ENCODE measurements around the gene HRAS. TPM values are rescaled to one million over a fixed set of nuclear protein-coding genes. Genes with fewer than 3 reads are reported as not detected.
A peak's percentile ranks its signal among the peaks of the same experiment; 100 is the strongest.

HRAS gene
- total and polyA plus RNA-seq, 2 of the 13 experiments (the other 11 are each of a cell fraction or from before 2014, with no cell fraction given): 32.9 to 50.0 TPM

DNA sequence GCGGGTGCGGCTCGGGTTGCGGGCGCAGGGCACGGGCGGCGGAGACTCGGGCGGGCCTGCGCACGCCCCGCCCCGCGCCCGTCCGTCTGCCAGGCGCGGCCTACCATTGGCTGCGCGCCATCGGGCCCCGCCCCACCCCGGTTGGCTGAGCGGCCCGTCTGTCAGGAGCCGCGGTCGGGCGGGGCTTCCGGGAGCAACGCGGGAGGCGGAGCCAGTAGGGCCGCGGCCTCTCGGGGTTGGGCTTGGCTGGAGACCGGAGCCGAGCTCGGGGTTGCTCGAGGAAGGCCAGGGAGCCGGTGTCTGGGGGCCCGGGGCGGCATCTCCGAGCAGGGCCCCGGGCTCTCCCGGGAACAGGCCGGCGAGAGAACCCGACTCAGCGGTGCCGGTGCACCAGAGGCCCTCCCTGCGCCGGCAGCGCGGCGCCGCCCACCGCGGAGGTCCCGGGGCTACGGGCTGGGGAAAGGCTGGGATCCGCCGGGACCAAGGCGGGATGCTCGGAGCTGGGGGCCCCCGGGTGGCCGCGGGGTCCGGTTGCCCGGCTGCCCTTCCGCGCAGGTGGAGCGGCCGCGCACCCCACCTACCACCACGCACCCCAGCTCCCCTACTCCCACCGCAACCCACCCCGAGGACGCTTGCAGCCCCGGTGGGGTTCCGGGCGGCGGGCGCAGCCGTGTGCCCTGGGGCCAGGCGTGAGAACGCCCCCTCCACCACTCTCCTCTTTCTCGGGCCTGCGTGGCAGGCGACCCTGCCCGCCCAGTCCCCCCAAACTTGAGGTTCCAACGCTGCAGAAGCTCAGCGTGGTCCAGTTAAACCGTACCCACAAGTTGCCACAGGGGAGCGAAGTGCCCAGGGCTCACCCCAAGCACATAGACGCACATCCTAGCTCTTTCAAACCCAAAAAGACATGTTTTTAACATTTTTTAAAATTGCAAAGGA, at the start of gene HRAS (continued):
- TF ChIP-seq, protein P1, sequence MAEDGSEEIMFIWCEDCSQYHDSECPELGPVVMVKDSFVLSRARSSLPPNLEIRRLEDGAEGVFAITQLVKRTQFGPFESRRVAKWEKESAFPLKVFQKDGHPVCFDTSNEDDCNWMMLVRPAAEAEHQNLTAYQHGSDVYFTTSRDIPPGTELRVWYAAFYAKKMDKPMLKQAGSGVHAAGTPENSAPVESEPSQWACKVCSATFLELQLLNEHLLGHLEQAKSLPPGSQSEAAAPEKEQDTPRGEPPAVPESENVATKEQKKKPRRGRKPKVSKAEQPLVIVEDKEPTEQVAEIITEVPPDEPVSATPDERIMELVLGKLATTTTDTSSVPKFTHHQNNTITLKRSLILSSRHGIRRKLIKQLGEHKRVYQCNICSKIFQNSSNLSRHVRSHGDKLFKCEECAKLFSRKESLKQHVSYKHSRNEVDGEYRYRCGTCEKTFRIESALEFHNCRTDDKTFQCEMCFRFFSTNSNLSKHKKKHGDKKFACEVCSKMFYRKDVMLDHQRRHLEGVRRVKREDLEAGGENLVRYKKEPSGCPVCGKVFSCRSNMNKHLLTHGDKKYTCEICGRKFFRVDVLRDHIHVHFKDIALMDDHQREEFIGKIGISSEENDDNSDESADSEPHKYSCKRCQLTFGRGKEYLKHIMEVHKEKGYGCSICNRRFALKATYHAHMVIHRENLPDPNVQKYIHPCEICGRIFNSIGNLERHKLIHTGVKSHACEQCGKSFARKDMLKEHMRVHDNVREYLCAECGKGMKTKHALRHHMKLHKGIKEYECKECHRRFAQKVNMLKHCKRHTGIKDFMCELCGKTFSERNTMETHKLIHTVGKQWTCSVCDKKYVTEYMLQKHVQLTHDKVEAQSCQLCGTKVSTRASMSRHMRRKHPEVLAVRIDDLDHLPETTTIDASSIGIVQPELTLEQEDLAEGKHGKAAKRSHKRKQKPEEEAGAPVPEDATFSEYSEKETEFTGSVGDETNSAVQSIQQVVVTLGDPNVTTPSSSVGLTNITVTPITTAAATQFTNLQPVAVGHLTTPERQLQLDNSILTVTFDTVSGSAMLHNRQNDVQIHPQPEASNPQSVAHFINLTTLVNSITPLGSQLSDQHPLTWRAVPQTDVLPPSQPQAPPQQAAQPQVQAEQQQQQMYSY (CRISPR knock-in tag; IDR thresholded peaks at IDR 0.05): 0 out of 2 replicates have a peak, but pooled peaks have one; percentile 40
- TF ChIP-seq ZNF17 (CRISPR knock-in tag; IDR thresholded peaks at IDR 0.05): no peak
- TF ChIP-seq ZNF564 (CRISPR knock-in tag; IDR thresholded peaks at IDR 0.05): no peak; the same call in 1 of the 2 replicates
- TF ChIP-seq, protein P2, sequence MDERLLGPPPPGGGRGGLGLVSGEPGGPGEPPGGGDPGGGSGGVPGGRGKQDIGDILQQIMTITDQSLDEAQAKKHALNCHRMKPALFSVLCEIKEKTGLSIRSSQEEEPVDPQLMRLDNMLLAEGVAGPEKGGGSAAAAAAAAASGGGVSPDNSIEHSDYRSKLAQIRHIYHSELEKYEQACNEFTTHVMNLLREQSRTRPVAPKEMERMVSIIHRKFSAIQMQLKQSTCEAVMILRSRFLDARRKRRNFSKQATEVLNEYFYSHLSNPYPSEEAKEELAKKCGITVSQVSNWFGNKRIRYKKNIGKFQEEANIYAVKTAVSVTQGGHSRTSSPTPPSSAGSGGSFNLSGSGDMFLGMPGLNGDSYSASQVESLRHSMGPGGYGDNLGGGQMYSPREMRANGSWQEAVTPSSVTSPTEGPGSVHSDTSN (CRISPR knock-in tag; IDR thresholded peaks at IDR 0.05): peak; percentile 92
- TF ChIP-seq DPF2 (CRISPR knock-in tag; IDR thresholded peaks at IDR 0.05; ENCODE audit: borderline replicate concordance, low read depth): no peak
- no peak for TF ChIP-seq ZSCAN29 (CRISPR knock-in tag; conservative IDR thresholded peaks at IDR 0.05)
- no peak for TF ChIP-seq ZFP36L1 (CRISPR knock-in tag; IDR thresholded peaks at IDR 0.05)
- TF ChIP-seq, protein P3, sequence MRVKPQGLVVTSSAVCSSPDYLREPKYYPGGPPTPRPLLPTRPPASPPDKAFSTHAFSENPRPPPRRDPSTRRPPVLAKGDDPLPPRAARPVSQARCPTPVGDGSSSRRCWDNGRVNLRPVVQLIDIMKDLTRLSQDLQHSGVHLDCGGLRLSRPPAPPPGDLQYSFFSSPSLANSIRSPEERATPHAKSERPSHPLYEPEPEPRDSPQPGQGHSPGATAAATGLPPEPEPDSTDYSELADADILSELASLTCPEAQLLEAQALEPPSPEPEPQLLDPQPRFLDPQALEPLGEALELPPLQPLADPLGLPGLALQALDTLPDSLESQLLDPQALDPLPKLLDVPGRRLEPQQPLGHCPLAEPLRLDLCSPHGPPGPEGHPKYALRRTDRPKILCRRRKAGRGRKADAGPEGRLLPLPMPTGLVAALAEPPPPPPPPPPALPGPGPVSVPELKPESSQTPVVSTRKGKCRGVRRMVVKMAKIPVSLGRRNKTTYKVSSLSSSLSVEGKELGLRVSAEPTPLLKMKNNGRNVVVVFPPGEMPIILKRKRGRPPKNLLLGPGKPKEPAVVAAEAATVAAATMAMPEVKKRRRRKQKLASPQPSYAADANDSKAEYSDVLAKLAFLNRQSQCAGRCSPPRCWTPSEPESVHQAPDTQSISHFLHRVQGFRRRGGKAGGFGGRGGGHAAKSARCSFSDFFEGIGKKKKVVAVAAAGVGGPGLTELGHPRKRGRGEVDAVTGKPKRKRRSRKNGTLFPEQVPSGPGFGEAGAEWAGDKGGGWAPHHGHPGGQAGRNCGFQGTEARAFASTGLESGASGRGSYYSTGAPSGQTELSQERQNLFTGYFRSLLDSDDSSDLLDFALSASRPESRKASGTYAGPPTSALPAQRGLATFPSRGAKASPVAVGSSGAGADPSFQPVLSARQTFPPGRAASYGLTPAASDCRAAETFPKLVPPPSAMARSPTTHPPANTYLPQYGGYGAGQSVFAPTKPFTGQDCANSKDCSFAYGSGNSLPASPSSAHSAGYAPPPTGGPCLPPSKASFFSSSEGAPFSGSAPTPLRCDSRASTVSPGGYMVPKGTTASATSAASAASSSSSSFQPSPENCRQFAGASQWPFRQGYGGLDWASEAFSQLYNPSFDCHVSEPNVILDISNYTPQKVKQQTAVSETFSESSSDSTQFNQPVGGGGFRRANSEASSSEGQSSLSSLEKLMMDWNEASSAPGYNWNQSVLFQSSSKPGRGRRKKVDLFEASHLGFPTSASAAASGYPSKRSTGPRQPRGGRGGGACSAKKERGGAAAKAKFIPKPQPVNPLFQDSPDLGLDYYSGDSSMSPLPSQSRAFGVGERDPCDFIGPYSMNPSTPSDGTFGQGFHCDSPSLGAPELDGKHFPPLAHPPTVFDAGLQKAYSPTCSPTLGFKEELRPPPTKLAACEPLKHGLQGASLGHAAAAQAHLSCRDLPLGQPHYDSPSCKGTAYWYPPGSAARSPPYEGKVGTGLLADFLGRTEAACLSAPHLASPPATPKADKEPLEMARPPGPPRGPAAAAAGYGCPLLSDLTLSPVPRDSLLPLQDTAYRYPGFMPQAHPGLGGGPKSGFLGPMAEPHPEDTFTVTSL (CRISPR knock-in tag; IDR thresholded peaks at IDR 0.05; ENCODE audit: borderline replicate concordance): no peak
- TF ChIP-seq, protein P4, sequence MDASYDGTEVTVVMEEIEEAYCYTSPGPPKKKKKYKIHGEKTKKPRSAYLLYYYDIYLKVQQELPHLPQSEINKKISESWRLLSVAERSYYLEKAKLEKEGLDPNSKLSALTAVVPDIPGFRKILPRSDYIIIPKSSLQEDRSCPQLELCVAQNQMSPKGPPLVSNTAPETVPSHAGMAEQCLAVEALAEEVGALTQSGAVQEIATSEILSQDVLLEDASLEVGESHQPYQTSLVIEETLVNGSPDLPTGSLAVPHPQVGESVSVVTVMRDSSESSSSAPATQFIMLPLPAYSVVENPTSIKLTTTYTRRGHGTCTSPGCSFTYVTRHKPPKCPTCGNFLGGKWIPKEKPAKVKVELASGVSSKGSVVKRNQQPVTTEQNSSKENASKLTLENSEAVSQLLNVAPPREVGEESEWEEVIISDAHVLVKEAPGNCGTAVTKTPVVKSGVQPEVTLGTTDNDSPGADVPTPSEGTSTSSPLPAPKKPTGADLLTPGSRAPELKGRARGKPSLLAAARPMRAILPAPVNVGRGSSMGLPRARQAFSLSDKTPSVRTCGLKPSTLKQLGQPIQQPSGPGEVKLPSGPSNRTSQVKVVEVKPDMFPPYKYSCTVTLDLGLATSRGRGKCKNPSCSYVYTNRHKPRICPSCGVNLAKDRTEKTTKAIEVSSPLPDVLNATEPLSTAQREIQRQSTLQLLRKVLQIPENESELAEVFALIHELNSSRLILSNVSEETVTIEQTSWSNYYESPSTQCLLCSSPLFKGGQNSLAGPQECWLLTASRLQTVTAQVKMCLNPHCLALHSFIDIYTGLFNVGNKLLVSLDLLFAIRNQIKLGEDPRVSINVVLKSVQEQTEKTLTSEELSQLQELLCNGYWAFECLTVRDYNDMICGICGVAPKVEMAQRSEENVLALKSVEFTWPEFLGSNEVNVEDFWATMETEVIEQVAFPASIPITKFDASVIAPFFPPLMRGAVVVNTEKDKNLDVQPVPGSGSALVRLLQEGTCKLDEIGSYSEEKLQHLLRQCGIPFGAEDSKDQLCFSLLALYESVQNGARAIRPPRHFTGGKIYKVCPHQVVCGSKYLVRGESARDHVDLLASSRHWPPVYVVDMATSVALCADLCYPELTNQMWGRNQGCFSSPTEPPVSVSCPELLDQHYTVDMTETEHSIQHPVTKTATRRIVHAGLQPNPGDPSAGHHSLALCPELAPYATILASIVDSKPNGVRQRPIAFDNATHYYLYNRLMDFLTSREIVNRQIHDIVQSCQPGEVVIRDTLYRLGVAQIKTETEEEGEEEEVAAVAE (CRISPR knock-in tag; IDR thresholded peaks at IDR 0.05; ENCODE audit: borderline replicate concordance): no peak; the same call in 1 of the 2 replicates
- no peak for TF ChIP-seq SMAD9 (CRISPR knock-in tag; IDR thresholded peaks at IDR 0.05)
